ENCODE data around the gene KRTAP4-16.

- no peak for TF ChIP-seq CTCF (IDR thresholded peaks at IDR 0.05)
- no peak for TF ChIP-seq POLR2A (IDR thresholded peaks at IDR 0.05)
Measured at GRCh38 chr17:41065829-41066624, 36.0 kb downstream of the KRTAP4-16 start, which contains the start of gene KRTAP2-4.

All from esophagus squamous epithelium (tissue), 4 donors.